ENCODE results near the gene PDE4D. TPM values are rescaled to one million over a fixed set of nuclear protein-coding genes. Genes with fewer than 3 reads are reported as not detected.

PDE4D gene
- total RNA-seq, 1 donor from 2014 or later = 2.3 TPM

DNA sequence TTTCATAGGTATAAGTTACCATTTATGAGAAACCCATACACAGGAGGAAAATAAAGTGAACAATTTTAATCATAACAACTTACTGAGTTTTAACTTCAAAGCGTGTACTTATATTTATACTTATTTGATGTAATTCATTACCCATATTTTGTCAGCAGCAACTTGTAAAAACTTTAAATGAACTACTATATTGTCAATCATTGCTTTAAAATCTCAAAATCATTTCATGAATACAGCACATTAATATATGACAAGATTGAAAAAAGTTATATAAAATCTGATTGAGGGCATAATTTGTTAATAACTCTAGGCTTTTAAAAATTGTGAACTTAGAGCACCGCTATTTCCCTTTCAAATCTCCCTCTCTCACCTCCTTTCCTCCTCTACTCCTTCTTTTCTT is 573.1 kb downstream of the PDE4D start:
- Histone ChIP-seq H2AFZ (replicated peaks) (no peak overlapping the region), H3K4me3 (no peak overlapping the region), H3K79me2 (ENCODE audit: low read depth) (no peaks in the 10 kb centered on the region), H3K9ac (no peak overlapping the region), H3K27me3 (no peaks in the 10 kb centered on the region), H3K36me3 (no peaks in the 10 kb centered on the region), H3K27ac (no peak overlapping the region), H4K20me1 (ENCODE audit: low read depth) (no peaks in the 10 kb centered on the region), H3K9me3 (ENCODE audit: low read depth) (no peaks in the 10 kb centered on the region), H3K4me1 (peaks cover 19% of the 10 kb centered on the region), H3K4me2 (no peak overlapping the region), H3F3A (ENCODE audit: low read depth) (no peaks in the 10 kb centered on the region)
- H3K27ac Mint-ChIP-seq = no peak overlapping the region
- DNase-seq (ENCODE audit: low spot score) = no peak
- peaks cover 44% of the 10 kb centered on the region for H3K4me1 Mint-ChIP-seq
- TF ChIP-seq, protein P1, sequence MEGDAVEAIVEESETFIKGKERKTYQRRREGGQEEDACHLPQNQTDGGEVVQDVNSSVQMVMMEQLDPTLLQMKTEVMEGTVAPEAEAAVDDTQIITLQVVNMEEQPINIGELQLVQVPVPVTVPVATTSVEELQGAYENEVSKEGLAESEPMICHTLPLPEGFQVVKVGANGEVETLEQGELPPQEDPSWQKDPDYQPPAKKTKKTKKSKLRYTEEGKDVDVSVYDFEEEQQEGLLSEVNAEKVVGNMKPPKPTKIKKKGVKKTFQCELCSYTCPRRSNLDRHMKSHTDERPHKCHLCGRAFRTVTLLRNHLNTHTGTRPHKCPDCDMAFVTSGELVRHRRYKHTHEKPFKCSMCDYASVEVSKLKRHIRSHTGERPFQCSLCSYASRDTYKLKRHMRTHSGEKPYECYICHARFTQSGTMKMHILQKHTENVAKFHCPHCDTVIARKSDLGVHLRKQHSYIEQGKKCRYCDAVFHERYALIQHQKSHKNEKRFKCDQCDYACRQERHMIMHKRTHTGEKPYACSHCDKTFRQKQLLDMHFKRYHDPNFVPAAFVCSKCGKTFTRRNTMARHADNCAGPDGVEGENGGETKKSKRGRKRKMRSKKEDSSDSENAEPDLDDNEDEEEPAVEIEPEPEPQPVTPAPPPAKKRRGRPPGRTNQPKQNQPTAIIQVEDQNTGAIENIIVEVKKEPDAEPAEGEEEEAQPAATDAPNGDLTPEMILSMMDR (IDR thresholded peaks at IDR 0.05) = no peak
- no peak for TF ChIP-seq EZH2 (IDR thresholded peaks at IDR 0.05)
- H3K4me3 Mint-ChIP-seq = no peak overlapping the region
- no peaks in the 10 kb centered on the region for H3K9me3 Mint-ChIP-seq
- H3K36me3 Mint-ChIP-seq = peaks cover 1% of the 10 kb centered on the region
- peaks cover 9% of the 10 kb centered on the region for H3K27me3 Mint-ChIP-seq (ENCODE audit: insufficient read depth, low read depth)

DNA sequence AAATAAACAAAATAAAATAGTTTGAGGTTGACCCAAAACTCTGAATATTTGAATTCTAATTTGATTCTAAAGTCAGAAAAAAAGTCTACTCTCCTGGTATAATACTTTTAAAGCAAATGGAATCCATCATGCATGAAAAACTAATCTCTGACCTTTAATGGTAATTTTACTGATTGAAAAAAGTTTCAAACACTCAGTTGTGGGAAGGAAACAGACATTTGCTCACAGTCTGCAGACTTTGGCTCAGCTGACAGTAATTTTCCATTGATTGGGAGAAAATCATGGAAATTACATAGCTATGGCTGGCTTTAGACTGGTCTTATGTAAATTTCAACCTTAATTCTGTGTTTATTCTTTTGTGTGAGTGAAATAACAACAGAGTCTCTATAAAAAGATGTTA is 574.3 kb downstream of the PDE4D start:
- TF ChIP-seq EZH2phosphoT487 (IDR thresholded peaks at IDR 0.05) (no peak), EZH2 (IDR thresholded peaks at IDR 0.05) (no peak)
- TF ChIP-seq, protein P1 (IDR thresholded peaks at IDR 0.05) = no peak
- Histone ChIP-seq H3K4me2 (no peak overlapping the region), H3K4me3 (no peak overlapping the region), H3K27me3 (no peaks in the 10 kb centered on the region), H3K36me3 (no peaks in the 10 kb centered on the region), H3K4me1 (peaks cover 19% of the 10 kb centered on the region), H2AFZ (replicated peaks) (no peak overlapping the region), H3K79me2 (ENCODE audit: low read depth) (no peaks in the 10 kb centered on the region), H3K9ac (no peak overlapping the region), H4K20me1 (ENCODE audit: low read depth) (no peaks in the 10 kb centered on the region), H3F3A (ENCODE audit: low read depth) (no peaks in the 10 kb centered on the region), H3K9me3 (ENCODE audit: low read depth) (no peaks in the 10 kb centered on the region), H3K27ac (no peak overlapping the region)
- Mint-ChIP-seq H3K4me3 (no peak overlapping the region), H3K27me3 (ENCODE audit: insufficient read depth, low read depth) (peaks cover 9% of the 10 kb centered on the region), H3K36me3 (peaks cover 1% of the 10 kb centered on the region), H3K4me1 (peaks cover 41% of the 10 kb centered on the region), H3K27ac (no peak overlapping the region), H3K9me3 (peaks cover 2% of the 10 kb centered on the region)
- no peak for DNase-seq (ENCODE audit: low spot score)

DNA sequence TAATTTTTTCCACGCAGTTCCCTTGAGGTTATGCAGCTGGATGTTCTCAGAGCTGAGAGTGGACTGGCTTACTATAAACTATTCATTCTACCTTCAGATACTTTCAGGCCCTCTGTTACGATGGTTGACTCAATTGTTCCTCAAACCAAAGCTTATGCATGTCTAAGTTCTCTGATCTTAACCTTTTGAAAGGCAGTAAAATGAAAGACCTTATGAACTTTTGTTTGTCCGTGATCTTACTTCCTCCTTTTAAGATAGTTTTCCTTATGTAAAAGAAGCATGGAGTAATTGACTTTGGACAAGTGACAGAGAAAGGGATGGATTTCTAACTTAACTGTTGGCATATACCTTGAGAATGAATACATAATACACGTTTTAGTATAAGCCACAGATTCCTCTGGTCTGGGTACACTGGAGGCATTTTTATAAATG is 575.7 kb downstream of the PDE4D start:
- Mint-ChIP-seq H3K27me3 (ENCODE audit: insufficient read depth, low read depth) (peaks cover 6% of the 10 kb centered on the region), H3K4me3 (peak overlapping the region; percentile 8), H3K27ac (peak overlapping the region; percentile 38), H3K9me3 (peaks cover 2% of the 10 kb centered on the region), H3K36me3 (peaks cover 1% of the 10 kb centered on the region), H3K4me1 (peaks cover 41% of the 10 kb centered on the region)
- Histone ChIP-seq H3K79me2 (ENCODE audit: low read depth) (no peaks in the 10 kb centered on the region), H3F3A (ENCODE audit: low read depth) (no peaks in the 10 kb centered on the region), H3K27me3 (no peaks in the 10 kb centered on the region), H3K9me3 (ENCODE audit: low read depth) (no peaks in the 10 kb centered on the region), H4K20me1 (ENCODE audit: low read depth) (no peaks in the 10 kb centered on the region), H3K36me3 (no peaks in the 10 kb centered on the region), H3K4me3 (no peak overlapping the region), H3K4me2 (peak overlapping the region; percentile 2), H3K4me1 (peaks cover 19% of the 10 kb centered on the region), H3K9ac (no peak overlapping the region), H2AFZ (replicated peaks) (peak overlapping the region; percentile 0), H3K27ac (no peak overlapping the region)
- TF ChIP-seq, protein P1 (IDR thresholded peaks at IDR 0.05) = no peak
- TF ChIP-seq EZH2 (IDR thresholded peaks at IDR 0.05) (no peak), EZH2phosphoT487 (IDR thresholded peaks at IDR 0.05) (no peak)
- DNase-seq (ENCODE audit: low spot score) = no peak

Measured in neural progenitor cell (in vitro differentiated cells).